Ovary (tissue), 10 donors: ENCODE measurements around the gene ALG10. TPM values are rescaled to one million over a fixed set of nuclear protein-coding genes. Genes with fewer than 3 reads are reported as not detected.
A peak's percentile ranks its signal among the peaks of the same experiment; 100 is the strongest.
"Not testable (repeated sequence)": the region's sequence is repeated elsewhere in the genome, so short reads cannot be mapped to it uniquely, and the experiment has no call there.

Experiments
- DNase-seq, 5 donors: peaks; one replicate each; pipeline ENCODE4 v3.0.0-alpha.2; 2019 to 2020
- H3K27ac ChIP-seq, 2 donors: fragments of 200-600 bp; one replicate each; pipeline versions ENCODE4 v1.5.1 to v1.8.0; 2019 to 2022
- H3K27me3 ChIP-seq: fragments of 200-600 bp; one replicate; pipeline ENCODE4 v1.8.0; 2022
- H3K36me3 ChIP-seq: fragments of 200-600 bp; sonication (generic); one replicate; pipeline ENCODE4 v1.5.1; 2019
- H3K4me1 ChIP-seq: one replicate; pipeline ENCODE4 v1.8.1; 2013; ENCODE audit warnings: mild to moderate bottlenecking, moderate library complexity; ENCODE audit not compliant: insufficient read depth
- H3K4me3 ChIP-seq: fragments of 200-600 bp; sonication (generic); one replicate; pipeline ENCODE4 v1.5.1; 2017
- H3K9me3 ChIP-seq, 2 donors: fragments of 200-600 bp in 1 of 2; sonication (generic) in 1 of 2; one replicate each; pipeline versions ENCODE4 v1.5.1 to v1.8.1; 2013 to 2019; ENCODE audit warnings: mild to moderate bottlenecking in 1 of 2, moderate library complexity in 1 of 2
- CTCF ChIP-seq, 3 donors: fragments of 450-650 bp in 2 of 3; fragments of 200-600 bp in 1 of 3; IDR thresholded peaks; one replicate each; pipeline versions ENCODE4 v1.5.1 to v1.8.0; 2016 to 2022; ENCODE audit warnings: antibody characterized with exemption in 3 of 3, mild to moderate bottlenecking in 1 of 3
- EP300 ChIP-seq: sonication (generic); formaldehyde crosslinking; IDR thresholded peaks from one replicate; pipeline ENCODE4 v1.6.1; 2017; ENCODE audit warnings: antibody characterized with exemption
- POLR2A ChIP-seq: fragments of 450-650 bp; IDR thresholded peaks from one replicate; pipeline ENCODE4 v1.6.1; 2017; ENCODE audit warnings: antibody characterized with exemption, mild to moderate bottlenecking, moderate library complexity
- WGBS, 3 donors: extraction: QIAGEN DNeasy Blood & Tissue Kit in 1 of 3; methylation state at CpG; one replicate each; pipeline versions ENCODE4 v1.1.5 to v1.1.7; 2013 to 2017; 5-methylcytosine and 5-hydroxymethylcytosine counted together
- intact Hi-C, 4 donors: fragments of 100-400 bp; cut with DNase I; formaldehyde crosslinking; loops; one replicate each; pipeline versions ENCODE4 v1.11.0 to v1.15.1; 2022 to 2023
- long read RNA-seq, 3 donors: library from polyadenylated mRNA in 2 of 3; unstranded in 2 of 3; transcript quantifications; one replicate each; pipeline ENCODE4 v2.0.0 and lab custom pipeline, GENCODE V29; 2021 to 2026
- polyA plus RNA-seq, 2 donors: library from polyadenylated mRNA; stranded (reverse); fragments of 200-250 nt in 1 of 2; fragments of 350-450 nt in 1 of 2; fragmentation: Illumina TruSeq in 1 of 2; extraction: RNeasy Lipid Tissue Mini Kit (QIAGEN cat#74804) in 1 of 2; gene quantifications; one replicate each; pipeline ENCODE4 v1.2.3, GENCODE V29; 2013 to 2014
- total RNA-seq, 7 donors: library from RNA; depleted of rRNA in 2 of 7; stranded (reverse); fragments of >200 nt in 2 of 7; fragmentation: NEBNext Ultra II Directional in 3 of 7; extraction: Animal tissue kit (Norgen Biotek cat#: 25700) in 3 of 7; gene quantifications; one replicate each; pipeline versions ENCODE4 v1.1.0 to v1.2.4, GENCODE V29; 2016 to 2023
- donor health status: DM: no; HTN: no; CAD: no; lungs with moderate emphysema.
- donor health status: DM: no; HTN: no; CAD: no.
- donor health status: Bipolar disorder and iron deficiency.
- donor health status: DM: yes; HTN: yes; CAD: no.
- donor health status: DM: no; HTN: no; CAD: no.
- donor health status: DM: yes; HTN: yes; CAD: no.

ALG10 gene
- 10 to 100 TPM in 3 of 7 donors, 1 to 10 TPM in 4; 8.2 to 12.3 (median 9.9) TPM for total RNA-seq
- 1 to 10 TPM; 1.9 to 2.9 TPM for polyA plus RNA-seq
- long read RNA-seq, donor 1, transcript ALG10-201 (3 exons, 3,128 nt): major isoform, 5 of 7 reads
- long read RNA-seq, donor 1, partial matches to known transcripts: 0 of 7 reads
- long read RNA-seq, donor 1, other reads (novel, unspliced or antisense): 2 of 7 reads
- long read RNA-seq, donor 2: 0 reads
- long read RNA-seq, donor 3, partial matches to known transcripts: 0 of 1 reads
- long read RNA-seq, donor 3, other reads (novel, unspliced or antisense): 0 of 1 reads

GRCh38 chr12:34022079-34022830 lies at the start of gene ALG10:
Gene ALG10, plus strand, starts transcription at chr12:34022496. Its CDS starts 104 bp downstream, at chr12:34022600.
- H3K9me3 ChIP-seq: no peaks in the 10 kb centered on the region
- intact Hi-C loops: loop anchor here in 1 of 4 donors (10.0 kb wide), 1 partner anchor 1267 kb away; the partner anchor contains the start of gene YARS2
- peak; percentile 95 to 96 (median 96) for DNase-seq
- H3K27ac ChIP-seq: peak within 1 kb of the TSS; percentile 65 to 78
- 0 to 1% (median 1%) methylated on average over 44 of the region's 44 CpGs for WGBS, 3 donors
- no peaks in the 10 kb centered on the region for H3K4me1 ChIP-seq
- H3K36me3 ChIP-seq: no peaks in the 10 kb centered on the region
- peak within 1 kb of the TSS; percentile 72 for H3K4me3 ChIP-seq
- TF ChIP-seq CTCF (IDR thresholded peaks at IDR 0.05) (peak; percentile 49 to 69 (median 51)), POLR2A (peak; percentile 19), EP300 (no peak)
- no peaks in the 10 kb centered on the region for H3K27me3 ChIP-seq

GRCh38 chr12:33972884-33973283 lies 49.4 kb upstream of the ALG10 start:
- H3K4me3 ChIP-seq, H3K27ac ChIP-seq, H3K27me3 ChIP-seq, H3K4me1 ChIP-seq, H3K9me3 ChIP-seq, H3K36me3 ChIP-seq, DNase-seq, intact Hi-C loops: not testable (repeated sequence)
- WGBS, 3 donors: 82 to 85% (median 84%) methylated on average over 5 of the region's 5 CpGs

GRCh38 chr12:33977887-33978286 lies 44.4 kb upstream of the ALG10 start:
- intact Hi-C loops: no loop called here
- Histone ChIP-seq H3K4me1 (no peaks in the 10 kb centered on the region), H3K27me3 (no peaks in the 10 kb centered on the region), H3K4me3 (no peak overlapping the region), H3K36me3 (no peaks in the 10 kb centered on the region), H3K9me3 (no peaks in the 10 kb centered on the region), H3K27ac (no peak overlapping the region)
- TF ChIP-seq CTCF (IDR thresholded peaks at IDR 0.05) (no peak), EP300 (no peak), POLR2A (no peak)
- no peak for DNase-seq
- WGBS, 3 donors: 79 to 91% (median 80%) methylated on average over 1 of the region's 1 CpG

- no peak for TF ChIP-seq EP300
- H3K27ac ChIP-seq: no peak overlapping the region
- no peak overlapping the region for H3K4me3 ChIP-seq
- intact Hi-C loops: no loop called here
- H3K4me1 ChIP-seq: no peaks in the 10 kb centered on the region
- H3K9me3 ChIP-seq: no peaks in the 10 kb centered on the region
- H3K27me3 ChIP-seq: no peaks in the 10 kb centered on the region
- H3K36me3 ChIP-seq: no peaks in the 10 kb centered on the region
- DNase-seq: no peak
- WGBS, 3 donors: 5 to 7% (median 6%) methylated on average over 4 of the region's 4 CpGs
These were observed 34.0 kb upstream of the ALG10 start for GRCh38 chr12:33988197-33988805.

GRCh38 chr12:33988913-33989312 lies 33.4 kb upstream of the ALG10 start:
- TF ChIP-seq EP300 (no peak), POLR2A (no peak), CTCF (IDR thresholded peaks at IDR 0.05) (no peak)
- no peak for DNase-seq
- intact Hi-C loops: no loop called here
- Histone ChIP-seq H3K9me3 (no peaks in the 10 kb centered on the region), H3K4me3 (no peak overlapping the region), H3K36me3 (no peaks in the 10 kb centered on the region), H3K4me1 (no peaks in the 10 kb centered on the region), H3K27ac (no peak overlapping the region), H3K27me3 (no peaks in the 10 kb centered on the region)
- 33 to 72% (median 67%) methylated on average over 3 of the region's 3 CpGs for WGBS, 3 donors
